Stimulated activated CD4-positive, alpha-beta T cell treated with anti-CD3 and anti-CD28 coated beads, TNF-alpha, amount 100 ng/mL, for 1 hour (primary cell): ENCODE data around the gene JUP.
A peak's percentile ranks its signal among the peaks of the same experiment; 100 is the strongest.

Experiments
- DNase-seq, 3 donors: peaks; one replicate each; pipeline ENCODE4 v3.0.0-alpha.2; 2020; ENCODE audit warnings: low read depth in 3 of 3, low spot score in 1 of 3

JUP gene

GRCh38 chr17:41810659-41811548 is 24.4 kb upstream of the JUP start:
- no peak for DNase-seq

- no peak for DNase-seq
Observed at GRCh38 chr17:41806685-41807445, 20.4 kb upstream of the JUP start.

GRCh38 chr17:41803049-41804020 is 16.8 kb upstream of the JUP start:
- DNase-seq, result no peak

- DNase-seq, result peak; percentile 31 to 73 (median 51)
Observed at GRCh38 chr17:41801374-41802271, 15.1 kb upstream of the JUP start.

- DNase-seq, result no peak
Observed at GRCh38 chr17:41800601-41801373, 14.3 kb upstream of the JUP start.

- no peak for DNase-seq
Observed at GRCh38 chr17:41799366-41799765, 12.9 kb upstream of the JUP start.

GRCh38 chr17:41797377-41797776 is 10.9 kb upstream of the JUP start:
- no peak for DNase-seq

GRCh38 chr17:41796121-41796895 is 9.8 kb upstream of the JUP start:
- DNase-seq, result no peak

GRCh38 chr17:41794540-41794975 is 8.0 kb upstream of the JUP start:
- no peak for DNase-seq

- DNase-seq, result no peak
Observed at GRCh38 chr17:41793784-41794539, 7.5 kb upstream of the JUP start.

- DNase-seq, result no peak
Observed at GRCh38 chr17:41792845-41793783, 6.6 kb upstream of the JUP start.

GRCh38 chr17:41787021-41787418 is 509 bp upstream of the JUP start:
- DNase-seq, result no peak

GRCh38 chr17:41785859-41786226 is 668 bp downstream of the JUP start:
- no peak for DNase-seq

- no peak for DNase-seq
Observed at GRCh38 chr17:41785091-41785858, 1.2 kb downstream of the JUP start.

GRCh38 chr17:41784207-41784744 is 2.2 kb downstream of the JUP start:
- no peak for DNase-seq

- DNase-seq, result no peak
Observed at GRCh38 chr17:41782142-41782541, 4.4 kb downstream of the JUP start.
